Measurements from ENCODE around the gene DENND4A. TPM values are rescaled to one million over a fixed set of nuclear protein-coding genes. Genes with fewer than 3 reads are reported as not detected.

DENND4A gene
- total RNA-seq, 1 donor = 37.6 TPM

- no peak overlapping the region for H3K4me3 ChIP-seq (ENCODE audit: low read depth, low read length)
- no peak for TF ChIP-seq CTCF (IDR thresholded peaks at IDR 0.05; ENCODE audit: insufficient read depth, low read depth, low read length)
- peak; percentile 3 for DNase-seq (ENCODE audit: low read depth)
Observed at GRCh38 chr15:65655457-65655856, 136.6 kb downstream of the DENND4A start.

- peak; percentile 33 for DNase-seq (ENCODE audit: low read depth)
- H3K4me3 ChIP-seq (ENCODE audit: low read depth, low read length) = no peak overlapping the region
- no peak for TF ChIP-seq CTCF (IDR thresholded peaks at IDR 0.05; ENCODE audit: insufficient read depth, low read depth, low read length)
Observed at GRCh38 chr15:65655026-65655425, 137.1 kb downstream of the DENND4A start.

- peak; percentile 65 for DNase-seq (ENCODE audit: low read depth)
- no peak overlapping the region for H3K4me3 ChIP-seq (ENCODE audit: low read depth, low read length)
- TF ChIP-seq CTCF (IDR thresholded peaks at IDR 0.05; ENCODE audit: insufficient read depth, low read depth, low read length) = no peak
Observed at GRCh38 chr15:65653801-65654521, 138.1 kb downstream of the DENND4A start.

- DNase-seq (ENCODE audit: low read depth) = peak; percentile 30
- no peak for TF ChIP-seq CTCF (IDR thresholded peaks at IDR 0.05; ENCODE audit: insufficient read depth, low read depth, low read length)
- no peak overlapping the region for H3K4me3 ChIP-seq (ENCODE audit: low read depth, low read length)
Observed at GRCh38 chr15:65653341-65653740, 138.8 kb downstream of the DENND4A start.

- DNase-seq (ENCODE audit: low read depth) = no peak
- no peak for TF ChIP-seq CTCF (IDR thresholded peaks at IDR 0.05; ENCODE audit: insufficient read depth, low read depth, low read length)
Observed at GRCh38 chr15:65651831-65652749, 140.0 kb downstream of the DENND4A start.

GRCh38 chr15:65651042-65651322 is 141.1 kb downstream of the DENND4A start:
- H3K4me3 ChIP-seq (ENCODE audit: low read depth, low read length) = no peak overlapping the region
- no peak for DNase-seq (ENCODE audit: low read depth)
- TF ChIP-seq CTCF (IDR thresholded peaks at IDR 0.05; ENCODE audit: insufficient read depth, low read depth, low read length) = no peak

More at GRCh38 chr15:65651831-65652749, 140.0 kb downstream of the DENND4A start:
- no peak overlapping the region for H3K4me3 ChIP-seq (ENCODE audit: low read depth, low read length)
